LNCAP (cell line): Measurements from ENCODE around the gene PTPRD.

Experiments used
- CTCF ChIP-seq: fragments of 450-650 bp; IDR thresholded peaks from 2 replicates; pipeline ENCODE4 v1.5.1; 2017; ENCODE audit warnings: mild to moderate bottlenecking

PTPRD gene

GRCh38 chr9:8724284-8725018, 1888.4 kb downstream of the PTPRD start:
- TF ChIP-seq CTCF, result no peak

GRCh38 chr9:8723195-8723594, 1889.6 kb downstream of the PTPRD start:
- TF ChIP-seq CTCF, result no peak

GRCh38 chr9:8719833-8720486, 1892.8 kb downstream of the PTPRD start:
- TF ChIP-seq CTCF, result no peak

GRCh38 chr9:8718121-8718725, 1894.6 kb downstream of the PTPRD start:
- TF ChIP-seq CTCF, result no peak

GRCh38 chr9:8717146-8717545, 1895.7 kb downstream of the PTPRD start:
- TF ChIP-seq CTCF, result no peak

- no peak for TF ChIP-seq CTCF
Measured at GRCh38 chr9:8715788-8716187, 1897.0 kb downstream of the PTPRD start.

GRCh38 chr9:8713811-8714165, 1899.0 kb downstream of the PTPRD start:
- TF ChIP-seq CTCF, result no peak
